Measurements from ENCODE around the gene LIX1.

The LIX1 gene

GRCh38 chr5:97078958-97079743 lies 63.3 kb downstream of the LIX1 start:
- POLR2A ChIA-PET, result no interaction called here
- TF ChIP-seq, protein P1, sequence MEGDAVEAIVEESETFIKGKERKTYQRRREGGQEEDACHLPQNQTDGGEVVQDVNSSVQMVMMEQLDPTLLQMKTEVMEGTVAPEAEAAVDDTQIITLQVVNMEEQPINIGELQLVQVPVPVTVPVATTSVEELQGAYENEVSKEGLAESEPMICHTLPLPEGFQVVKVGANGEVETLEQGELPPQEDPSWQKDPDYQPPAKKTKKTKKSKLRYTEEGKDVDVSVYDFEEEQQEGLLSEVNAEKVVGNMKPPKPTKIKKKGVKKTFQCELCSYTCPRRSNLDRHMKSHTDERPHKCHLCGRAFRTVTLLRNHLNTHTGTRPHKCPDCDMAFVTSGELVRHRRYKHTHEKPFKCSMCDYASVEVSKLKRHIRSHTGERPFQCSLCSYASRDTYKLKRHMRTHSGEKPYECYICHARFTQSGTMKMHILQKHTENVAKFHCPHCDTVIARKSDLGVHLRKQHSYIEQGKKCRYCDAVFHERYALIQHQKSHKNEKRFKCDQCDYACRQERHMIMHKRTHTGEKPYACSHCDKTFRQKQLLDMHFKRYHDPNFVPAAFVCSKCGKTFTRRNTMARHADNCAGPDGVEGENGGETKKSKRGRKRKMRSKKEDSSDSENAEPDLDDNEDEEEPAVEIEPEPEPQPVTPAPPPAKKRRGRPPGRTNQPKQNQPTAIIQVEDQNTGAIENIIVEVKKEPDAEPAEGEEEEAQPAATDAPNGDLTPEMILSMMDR (IDR thresholded peaks at IDR 0.05; ENCODE audit: insufficient read depth, low read length, missing control alignments), result no peak
- CTCF ChIA-PET, result no interaction called here
- no peak for DNase-seq (ENCODE audit: low read depth, low spot score)
- no peak overlapping the region for H3K4me3 ChIP-seq (ENCODE audit: low read depth, low read length)

GRCh38 chr5:97077246-97077645 lies 65.2 kb downstream of the LIX1 start:
- ChIA-PET CTCF (no interaction called here), POLR2A (no interaction called here)
- no peak for DNase-seq (ENCODE audit: low read depth, low spot score)
- no peak overlapping the region for H3K4me3 ChIP-seq (ENCODE audit: low read depth, low read length)
- TF ChIP-seq, protein P1 (IDR thresholded peaks at IDR 0.05; ENCODE audit: insufficient read depth, low read length, missing control alignments), result no peak

DNA sequence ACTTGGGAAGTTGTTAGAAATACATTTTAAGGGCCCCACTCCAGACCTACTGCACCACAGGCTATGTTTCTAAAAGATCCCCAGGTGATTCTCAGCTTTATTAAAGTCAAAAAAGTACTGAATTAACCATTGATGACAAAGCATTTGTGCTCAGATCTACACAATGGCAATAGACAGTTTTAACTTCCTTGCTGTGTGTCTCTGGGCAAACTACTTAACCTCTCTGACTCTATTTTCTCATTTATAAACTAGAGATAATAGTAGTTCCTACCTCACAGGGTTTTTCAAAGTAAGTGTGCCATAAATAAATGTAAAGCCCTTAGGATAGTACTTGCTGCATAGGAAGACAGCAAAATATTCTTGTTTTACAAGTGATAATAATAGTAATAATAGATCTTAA lies 66.3 kb downstream of the LIX1 start:
- POLR2A ChIA-PET, result no interaction called here
- no peak for DNase-seq (ENCODE audit: low read depth, low spot score)
- CTCF ChIA-PET, result no interaction called here
- TF ChIP-seq, protein P1 (IDR thresholded peaks at IDR 0.05; ENCODE audit: insufficient read depth, low read length, missing control alignments), result no peak
- H3K4me3 ChIP-seq (ENCODE audit: low read depth, low read length), result no peak overlapping the region

- TF ChIP-seq, protein P1 (IDR thresholded peaks at IDR 0.05; ENCODE audit: insufficient read depth, low read length, missing control alignments), result no peak
- ChIA-PET POLR2A (no interaction called here), CTCF (no interaction called here)
- no peak for DNase-seq (ENCODE audit: low read depth, low spot score)
- no peak overlapping the region for H3K4me3 ChIP-seq (ENCODE audit: low read depth, low read length)
Observed at GRCh38 chr5:97075649-97076048, 66.8 kb downstream of the LIX1 start.

- ChIA-PET CTCF (no interaction called here), POLR2A (no interaction called here)
- no peak for DNase-seq (ENCODE audit: low read depth, low spot score)
- TF ChIP-seq, protein P1 (IDR thresholded peaks at IDR 0.05; ENCODE audit: insufficient read depth, low read length, missing control alignments), result no peak
- no peak overlapping the region for H3K4me3 ChIP-seq (ENCODE audit: low read depth, low read length)
Observed at GRCh38 chr5:97074859-97075489, 67.4 kb downstream of the LIX1 start.

DNA sequence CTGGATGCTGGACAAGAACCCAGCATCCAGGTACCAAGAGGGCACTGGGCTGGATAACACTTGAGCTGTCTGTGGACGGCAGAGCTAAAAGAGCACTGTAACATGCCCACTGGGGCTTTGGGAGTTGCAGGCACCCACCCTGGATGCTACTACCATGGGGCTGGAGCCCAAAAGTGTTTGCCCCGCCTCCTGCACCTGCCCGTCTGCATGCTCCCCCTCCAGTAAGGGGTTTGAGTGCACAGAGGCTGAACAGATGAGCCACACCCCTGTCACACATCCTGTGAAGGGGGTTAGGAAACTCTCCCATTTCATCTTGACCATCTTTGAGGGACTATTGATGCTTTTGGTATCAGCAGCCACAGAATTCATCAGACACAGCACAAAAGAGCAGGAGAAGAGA lies 69.0 kb downstream of the LIX1 start:
- TF ChIP-seq, protein P1 (IDR thresholded peaks at IDR 0.05; ENCODE audit: insufficient read depth, low read length, missing control alignments), result no peak
- ChIA-PET POLR2A (no interaction called here), CTCF (no interaction called here)
- no peak for DNase-seq (ENCODE audit: low read depth, low spot score)
- no peak overlapping the region for H3K4me3 ChIP-seq (ENCODE audit: low read depth, low read length)

Measured in AG04449 (cell line).